Glomerular visceral epithelial cell (primary cell): ENCODE results near the gene RERE.
"Not testable (repeated sequence)": the region's sequence is repeated elsewhere in the genome, so short reads cannot be mapped to it uniquely, and the experiment has no call there.

Source experiments
- DNase-seq: peaks from one replicate; pipeline ENCODE4 v3.0.0-alpha.2; 2016; ENCODE audit errors: extremely low spot score

Gene RERE

GRCh38 chr1:8384088-8384487 lies 433.4 kb downstream of the RERE start:
- DNase-seq = no peak

- no peak for DNase-seq
Measured at GRCh38 chr1:8382608-8383505, 434.6 kb downstream of the RERE start.

GRCh38 chr1:8382051-8382505 lies 435.4 kb downstream of the RERE start:
- DNase-seq = peak; percentile 86

- no peak for DNase-seq
Measured at GRCh38 chr1:8381618-8382017, 435.8 kb downstream of the RERE start.

GRCh38 chr1:8380310-8380709 lies 437.1 kb downstream of the RERE start:
- DNase-seq = not testable (repeated sequence)

GRCh38 chr1:8379513-8380186 lies 437.8 kb downstream of the RERE start:
- DNase-seq = no peak

- no peak for DNase-seq
Measured at GRCh38 chr1:8378981-8379470, 438.4 kb downstream of the RERE start.

- no peak for DNase-seq
Measured at GRCh38 chr1:8378178-8378577, 439.3 kb downstream of the RERE start.

GRCh38 chr1:8377271-8377981 lies 440.0 kb downstream of the RERE start:
- DNase-seq = no peak

- DNase-seq = no peak
Measured at GRCh38 chr1:8376358-8376840, 441.0 kb downstream of the RERE start.

- DNase-seq = peak; percentile 58
Measured at GRCh38 chr1:8374812-8375211, 442.6 kb downstream of the RERE start.

- no peak for DNase-seq
Measured at GRCh38 chr1:8374356-8374755, 443.1 kb downstream of the RERE start.

GRCh38 chr1:8373581-8374241 lies 443.7 kb downstream of the RERE start:
- peak; percentile 88 for DNase-seq

GRCh38 chr1:8373125-8373524 lies 444.3 kb downstream of the RERE start:
- no peak for DNase-seq

GRCh38 chr1:8371372-8371991 lies 446.0 kb downstream of the RERE start:
- DNase-seq = no peak

GRCh38 chr1:8370905-8371315 lies 446.5 kb downstream of the RERE start:
- no peak for DNase-seq

GRCh38 chr1:8370046-8370881 lies 447.2 kb downstream of the RERE start:
- no peak for DNase-seq

GRCh38 chr1:8368956-8369639 lies 448.3 kb downstream of the RERE start:
- DNase-seq = no peak

GRCh38 chr1:8367571-8368194 lies 449.8 kb downstream of the RERE start:
- DNase-seq = no peak
